ENCODE measurements around the gene CHRM5.

DNA sequence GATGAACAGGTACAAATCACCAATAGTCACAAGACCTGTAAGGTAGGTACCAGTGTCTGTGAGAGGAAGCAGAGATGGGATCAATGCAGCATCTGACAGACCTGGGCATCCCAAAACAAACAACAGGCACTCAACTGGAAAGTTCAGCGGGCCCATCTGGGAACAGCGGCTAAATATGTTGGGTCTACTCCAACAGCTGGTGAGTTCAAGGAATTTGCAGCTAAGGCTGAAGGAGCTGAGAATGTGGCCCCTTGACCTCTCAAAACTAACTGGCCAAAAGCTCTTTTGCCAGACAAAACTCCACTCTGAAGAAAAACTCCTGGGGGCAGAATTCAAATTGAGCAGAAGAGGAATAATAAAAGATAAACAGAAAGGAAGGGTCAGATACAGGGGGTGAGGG is 46.3 kb downstream of the CHRM5 start:
- TF ChIP-seq EZH2phosphoT487 (IDR thresholded peaks at IDR 0.05; ENCODE audit: insufficient read depth, low read depth) (no peak), EZH2 (IDR thresholded peaks at IDR 0.05; ENCODE audit: insufficient read depth, poor library complexity, severe bottlenecking) (no peak)
